ENCODE results near the gene ATXN8OS.
A peak's percentile ranks its signal among the peaks of the same experiment; 100 is the strongest.
"Not testable (repeated sequence)": the region's sequence is repeated elsewhere in the genome, so short reads cannot be mapped to it uniquely, and the experiment has no call there.

Gene ATXN8OS

GRCh38 chr13:70107498-70108281 is at the start of gene ATXN8OS:
Gene ATXN8OS (plus strand): TSS chr13:70107826.
- DNase-seq: no peak

- peak; percentile 20 for DNase-seq
Measured at GRCh38 chr13:70080012-70080411, 27.6 kb upstream of the ATXN8OS start.

GRCh38 chr13:70087247-70087646 is 20.4 kb upstream of the ATXN8OS start:
- DNase-seq: no peak

- no peak for DNase-seq
Measured at GRCh38 chr13:70088926-70089325, 18.7 kb upstream of the ATXN8OS start.

- no peak for DNase-seq
Measured at GRCh38 chr13:70090036-70090723, 17.4 kb upstream of the ATXN8OS start.

GRCh38 chr13:70098669-70099068 is 9.0 kb upstream of the ATXN8OS start:
- no peak for DNase-seq

GRCh38 chr13:70104481-70104880 is 3.1 kb upstream of the ATXN8OS start:
- DNase-seq: no peak

GRCh38 chr13:70107125-70107497 is 515 bp upstream of the ATXN8OS start:
- no peak for DNase-seq

GRCh38 chr13:70108356-70109105 is 905 bp downstream of the ATXN8OS start, which contains the start of gene KLHL1:
Gene KLHL1 (minus strand): TSS chr13:70108452. CDS start chr13:70107699, 753 bp downstream.
- DNase-seq: no peak

- DNase-seq: no peak
Measured at GRCh38 chr13:70117338-70117905, 9.8 kb downstream of the ATXN8OS start.

GRCh38 chr13:70125693-70126092 is 18.1 kb downstream of the ATXN8OS start:
- DNase-seq: no peak

- no peak for DNase-seq
Measured at GRCh38 chr13:70128098-70128497, 20.5 kb downstream of the ATXN8OS start.

GRCh38 chr13:70142658-70143057 is 35.0 kb downstream of the ATXN8OS start:
- DNase-seq: not testable (repeated sequence)

- no peak for DNase-seq
Measured at GRCh38 chr13:70162141-70162540, 54.5 kb downstream of the ATXN8OS start.

- no peak for DNase-seq
Measured at GRCh38 chr13:70170689-70171088, 63.1 kb downstream of the ATXN8OS start.

- DNase-seq: no peak
Measured at GRCh38 chr13:70171151-70171550, 63.5 kb downstream of the ATXN8OS start.

GRCh38 chr13:70172946-70173597 is 65.4 kb downstream of the ATXN8OS start:
- DNase-seq: no peak

GRCh38 chr13:70173598-70173959 is 66.0 kb downstream of the ATXN8OS start:
- DNase-seq: no peak

- DNase-seq: no peak
Measured at GRCh38 chr13:70178346-70178745, 70.7 kb downstream of the ATXN8OS start.
